Panc1 (cell line): Measurements from ENCODE around the gene NCDN.

Source experiments
- TCF7L2 ChIP-seq: IDR thresholded peaks from 2 replicates; pipeline ENCODE4 v1.6.1; 2011; ENCODE audit warnings: mild to moderate bottlenecking, low read depth, low read length, inconsistent platforms
- TF ChIP-seq, protein P1 (sequence below): fragments of 450-650 bp; IDR thresholded peaks from 2 replicates; pipeline ENCODE4 v1.5.1; 2017; ENCODE audit warnings: mild to moderate bottlenecking

DNA sequence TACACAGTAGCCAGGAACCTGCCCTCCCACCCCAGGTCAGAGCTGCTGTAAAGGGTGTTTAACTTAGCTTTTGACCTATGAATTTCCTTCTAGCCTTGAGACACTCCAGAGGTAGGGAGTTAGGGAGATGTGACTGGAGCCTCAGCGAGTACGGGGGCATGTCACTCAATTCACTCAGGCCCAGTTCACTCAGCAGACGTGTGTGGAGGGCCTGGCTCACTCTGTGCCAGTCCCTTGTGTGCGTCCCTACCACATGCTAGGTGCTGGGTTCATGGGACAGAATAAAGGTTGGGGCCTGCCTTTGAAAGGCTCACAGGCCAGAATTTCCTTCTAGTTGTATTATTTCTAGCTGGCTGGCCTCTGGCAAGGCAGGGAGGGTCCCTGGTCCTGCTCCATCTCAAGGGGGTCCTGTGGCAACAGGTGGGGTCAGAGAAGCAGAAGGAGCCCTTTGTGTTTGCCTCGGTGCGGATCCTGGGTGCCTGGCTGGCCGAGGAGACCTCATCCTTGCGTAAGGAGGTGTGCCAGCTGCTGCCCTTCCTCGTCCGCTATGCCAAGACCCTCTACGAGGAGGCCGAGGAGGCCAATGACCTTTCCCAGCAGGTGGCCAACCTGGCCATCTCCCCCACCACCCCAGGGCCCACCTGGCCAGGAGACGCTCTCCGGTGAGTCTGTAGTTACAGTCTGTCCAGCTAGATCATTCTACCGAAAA lies 4.5 kb downstream of the NCDN start:
- TF ChIP-seq, protein P1, sequence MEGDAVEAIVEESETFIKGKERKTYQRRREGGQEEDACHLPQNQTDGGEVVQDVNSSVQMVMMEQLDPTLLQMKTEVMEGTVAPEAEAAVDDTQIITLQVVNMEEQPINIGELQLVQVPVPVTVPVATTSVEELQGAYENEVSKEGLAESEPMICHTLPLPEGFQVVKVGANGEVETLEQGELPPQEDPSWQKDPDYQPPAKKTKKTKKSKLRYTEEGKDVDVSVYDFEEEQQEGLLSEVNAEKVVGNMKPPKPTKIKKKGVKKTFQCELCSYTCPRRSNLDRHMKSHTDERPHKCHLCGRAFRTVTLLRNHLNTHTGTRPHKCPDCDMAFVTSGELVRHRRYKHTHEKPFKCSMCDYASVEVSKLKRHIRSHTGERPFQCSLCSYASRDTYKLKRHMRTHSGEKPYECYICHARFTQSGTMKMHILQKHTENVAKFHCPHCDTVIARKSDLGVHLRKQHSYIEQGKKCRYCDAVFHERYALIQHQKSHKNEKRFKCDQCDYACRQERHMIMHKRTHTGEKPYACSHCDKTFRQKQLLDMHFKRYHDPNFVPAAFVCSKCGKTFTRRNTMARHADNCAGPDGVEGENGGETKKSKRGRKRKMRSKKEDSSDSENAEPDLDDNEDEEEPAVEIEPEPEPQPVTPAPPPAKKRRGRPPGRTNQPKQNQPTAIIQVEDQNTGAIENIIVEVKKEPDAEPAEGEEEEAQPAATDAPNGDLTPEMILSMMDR = no peak
- no peak for TF ChIP-seq TCF7L2
